SU-DHL-6 (cell line): ENCODE measurements around the gene SHCBP1L.

Source experiments
- H2AFZ ChIP-seq: fragments of 200-600 bp; sonication (generic); 2 replicates; pipeline ENCODE4 v1.6.1; 2014; ENCODE audit warnings: low read depth, mild to moderate bottlenecking, moderate library complexity, mixed read lengths, antibody characterized with exemption, low read length; ENCODE audit not compliant: severe bottlenecking
- H3F3A ChIP-seq: fragments of 200-600 bp; shearing (Covaris generic); 2 replicates; pipeline ENCODE4 v1.6.0; 2016; ENCODE audit warnings: antibody characterized with exemption, mild to moderate bottlenecking; ENCODE audit not compliant: insufficient read depth
- H3K27ac ChIP-seq: fragments of 200-600 bp; sonication (generic); 2 replicates; pipeline ENCODE4 v1.5.1; 2016; ENCODE audit warnings: low read depth, mild to moderate bottlenecking, low read length, moderate library complexity, mixed read lengths
- H3K27me3 ChIP-seq: fragments of 200-600 bp; sonication (generic), shearing (Covaris generic); 2 replicates; pipeline ENCODE4 v1.6.0; 2014; ENCODE audit warnings: mild to moderate bottlenecking, low read length
- H3K36me3 ChIP-seq: fragments of 200-600 bp; sonication (generic); 2 replicates; pipeline ENCODE4 v1.6.1; 2014; ENCODE audit warnings: mild to moderate bottlenecking, low read length, mixed read lengths
- H3K4me2 ChIP-seq: fragments of 300-600, 200-600 bp; shearing (Covaris generic), sonication (generic); 2 replicates; pipeline ENCODE4 v1.6.0; 2014; ENCODE audit warnings: low read length, low read depth, mild to moderate bottlenecking; ENCODE audit not compliant: poor library complexity, severe bottlenecking
- H3K4me3 ChIP-seq: fragments of 200-600 bp; sonication (generic); 2 replicates; pipeline ENCODE4 v1.5.1; 2014; ENCODE audit warnings: antibody characterized with exemption, low read length, mild to moderate bottlenecking, mixed read lengths; ENCODE audit not compliant: insufficient read depth, poor library complexity, severe bottlenecking
- H3K79me2 ChIP-seq: fragments of 200-600 bp; sonication (generic); 2 replicates; pipeline ENCODE4 v1.6.1; 2014; ENCODE audit warnings: mild to moderate bottlenecking, low read length, moderate library complexity; ENCODE audit not compliant: insufficient read depth
- H3K9ac ChIP-seq: fragments of 200-600 bp; sonication (generic); 2 replicates; pipeline ENCODE4 v1.7.0; 2014; ENCODE audit warnings: mild to moderate bottlenecking, low read length
- H3K9me2 ChIP-seq: fragments of 200-600 bp; sonication (generic); replicated peaks from 2 replicates; pipeline ENCODE4 v1.6.1; 2014; ENCODE audit warnings: low read length; ENCODE audit not compliant: insufficient read depth
- H3K9me3 ChIP-seq: fragments of 200-600 bp; sonication (generic); 2 replicates; pipeline ENCODE4 v1.6.1; 2014; ENCODE audit warnings: low read length, mixed read lengths; ENCODE audit not compliant: insufficient read depth
- H4K20me1 ChIP-seq: fragments of 200-600 bp; sonication (generic); 2 replicates; pipeline ENCODE4 v1.6.1; 2014; ENCODE audit warnings: low read depth, mild to moderate bottlenecking, antibody characterized with exemption, low read length, moderate library complexity, mixed read lengths
- CTCF ChIP-seq: fragments of 200-600 bp; sonication (generic); IDR thresholded peaks from one replicate; pipeline ENCODE4 v1.5.1; 2017; ENCODE audit warnings: antibody characterized with exemption, mild to moderate bottlenecking, low read length, moderate library complexity; ENCODE audit not compliant: insufficient read depth, poor library complexity, severe bottlenecking
- EZH2phosphoT487 ChIP-seq: fragments of 200-600 bp; sonication (generic), shearing (Covaris generic); conservative IDR thresholded peaks from 2 replicates; pipeline ENCODE4 v1.6.1; 2018; ENCODE audit warnings: mild to moderate bottlenecking, antibody characterized with exemption, low read length, moderate library complexity, mixed read lengths

SHCBP1L gene

DNA sequence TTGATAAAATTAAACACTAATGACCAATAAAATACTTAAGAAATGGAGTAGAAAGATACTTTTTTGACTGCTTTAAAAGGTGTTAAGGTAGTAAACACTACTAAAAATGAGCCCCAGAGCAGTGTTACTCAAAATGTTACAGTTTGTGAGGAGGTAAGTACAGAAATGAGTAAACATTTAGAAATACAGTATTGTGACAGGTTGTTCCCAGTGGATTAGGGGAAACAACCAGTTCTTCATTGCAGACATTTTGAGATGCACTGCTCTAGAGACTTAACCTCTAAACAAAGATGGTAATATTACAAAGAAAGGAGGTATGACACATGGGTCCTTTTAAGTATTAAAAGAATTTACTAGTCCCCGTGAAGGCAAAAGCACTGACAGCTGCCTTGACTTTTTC lies 101.1 kb downstream of the SHCBP1L start:
- Histone ChIP-seq H3K9me2 (no peaks in the 10 kb centered on the region), H3K9ac (no peak overlapping the region), H3K27ac (no peak overlapping the region), H4K20me1 (peaks cover 68% of the 10 kb centered on the region), H3K4me3 (no peak overlapping the region), H2AFZ (no peak overlapping the region), H3K79me2 (peaks cover 86% of the 10 kb centered on the region), H3F3A (peaks cover 31% of the 10 kb centered on the region), H3K27me3 (no peaks in the 10 kb centered on the region), H3K9me3 (no peaks in the 10 kb centered on the region), H3K4me2 (no peak overlapping the region), H3K36me3 (peaks cover 95% of the 10 kb centered on the region)
- TF ChIP-seq CTCF (no peak), EZH2phosphoT487 (no peak)

GRCh38 chr1:182850319-182850718 lies 102.6 kb downstream of the SHCBP1L start:
- H3K4me2 ChIP-seq = no peak overlapping the region
- no peak overlapping the region for H3K27ac ChIP-seq
- H3K9ac ChIP-seq = no peak overlapping the region
- no peaks in the 10 kb centered on the region for H3K9me2 ChIP-seq
- H3K4me3 ChIP-seq = no peak overlapping the region
- no peaks in the 10 kb centered on the region for H3K9me3 ChIP-seq
- peaks cover 81% of the 10 kb centered on the region for H4K20me1 ChIP-seq
- peaks cover 88% of the 10 kb centered on the region for H3K79me2 ChIP-seq
- H2AFZ ChIP-seq = no peak overlapping the region
- H3K27me3 ChIP-seq = no peaks in the 10 kb centered on the region
- peaks cover 27% of the 10 kb centered on the region for H3F3A ChIP-seq
- peaks cover 94% of the 10 kb centered on the region for H3K36me3 ChIP-seq
- TF ChIP-seq CTCF = no peak
- TF ChIP-seq EZH2phosphoT487 = no peak
